ENCODE results near the gene RAB12.
"Not testable (repeated sequence)": the region's sequence is repeated elsewhere in the genome, so short reads cannot be mapped to it uniquely, and the experiment has no call there.

Gene RAB12

GRCh38 chr18:8614875-8615274, 5.6 kb downstream of the RAB12 start:
- no peak for DNase-seq

- DNase-seq: peak; percentile 75
Observed at GRCh38 chr18:8615397-8616027, 6.3 kb downstream of the RAB12 start.

GRCh38 chr18:8616028-8616401, 6.8 kb downstream of the RAB12 start:
- DNase-seq: no peak

GRCh38 chr18:8617907-8618306, 8.7 kb downstream of the RAB12 start:
- DNase-seq: no peak

- no peak for DNase-seq
Observed at GRCh38 chr18:8619041-8619440, 9.8 kb downstream of the RAB12 start.

GRCh38 chr18:8619835-8620577, 10.8 kb downstream of the RAB12 start:
- no peak for DNase-seq

- DNase-seq: no peak
Observed at GRCh38 chr18:8620845-8621244, 11.6 kb downstream of the RAB12 start.

- DNase-seq: not testable (repeated sequence)
Observed at GRCh38 chr18:8622625-8623024, 13.4 kb downstream of the RAB12 start.

- peak; percentile 69 for DNase-seq
Observed at GRCh38 chr18:8623549-8624106, 14.4 kb downstream of the RAB12 start.

GRCh38 chr18:8625461-8626092, 16.3 kb downstream of the RAB12 start:
- no peak for DNase-seq

GRCh38 chr18:8626414-8627106, 17.3 kb downstream of the RAB12 start:
- no peak for DNase-seq

GRCh38 chr18:8627107-8627472, 17.9 kb downstream of the RAB12 start:
- DNase-seq: no peak

- DNase-seq: no peak
Observed at GRCh38 chr18:8627540-8627939, 18.3 kb downstream of the RAB12 start.

- DNase-seq: no peak
Observed at GRCh38 chr18:8629602-8630001, 20.4 kb downstream of the RAB12 start.

- no peak for DNase-seq
Observed at GRCh38 chr18:8630546-8630945, 21.3 kb downstream of the RAB12 start.

GRCh38 chr18:8631265-8631664, 22.0 kb downstream of the RAB12 start:
- no peak for DNase-seq

- no peak for DNase-seq
Observed at GRCh38 chr18:8632386-8632785, 23.1 kb downstream of the RAB12 start.

- no peak for DNase-seq
Observed at GRCh38 chr18:8634508-8634907, 25.3 kb downstream of the RAB12 start.

GRCh38 chr18:8635087-8635486, 25.9 kb downstream of the RAB12 start:
- no peak for DNase-seq

- DNase-seq: no peak
Observed at GRCh38 chr18:8639762-8640161, 30.5 kb downstream of the RAB12 start.

- peak; percentile 63 for DNase-seq
Observed at GRCh38 chr18:8643326-8643878, 34.2 kb downstream of the RAB12 start.

GRCh38 chr18:8647359-8647758, 38.1 kb downstream of the RAB12 start:
- not testable (repeated sequence) for DNase-seq
